ENCODE data around the gene CYB5B.
"Not testable (repeated sequence)": the region's sequence is repeated elsewhere in the genome, so short reads cannot be mapped to it uniquely, and the experiment has no call there.

CYB5B gene

DNA sequence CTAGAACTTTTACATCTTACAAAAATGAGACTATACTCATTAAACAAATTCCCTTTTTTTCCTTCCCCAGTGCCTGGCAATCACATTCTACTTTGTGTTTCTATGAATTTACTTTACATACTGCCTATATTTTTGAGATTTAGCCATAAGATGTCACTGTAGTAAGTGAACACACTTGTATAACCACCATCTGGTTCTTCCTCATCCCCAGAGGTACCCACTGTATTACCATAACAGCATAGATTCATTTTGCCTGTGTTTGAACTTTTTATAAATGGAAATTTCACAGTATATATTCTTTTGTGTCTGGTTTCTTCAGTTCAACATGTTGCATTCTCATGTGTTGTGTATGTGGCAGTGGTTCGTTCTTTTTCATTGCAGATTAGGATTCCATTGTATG lies 15.8 kb downstream of the CYB5B start:
- DNase-seq = no peak
- intact Hi-C loops (cut with DNase I) = no loop called here

DNA sequence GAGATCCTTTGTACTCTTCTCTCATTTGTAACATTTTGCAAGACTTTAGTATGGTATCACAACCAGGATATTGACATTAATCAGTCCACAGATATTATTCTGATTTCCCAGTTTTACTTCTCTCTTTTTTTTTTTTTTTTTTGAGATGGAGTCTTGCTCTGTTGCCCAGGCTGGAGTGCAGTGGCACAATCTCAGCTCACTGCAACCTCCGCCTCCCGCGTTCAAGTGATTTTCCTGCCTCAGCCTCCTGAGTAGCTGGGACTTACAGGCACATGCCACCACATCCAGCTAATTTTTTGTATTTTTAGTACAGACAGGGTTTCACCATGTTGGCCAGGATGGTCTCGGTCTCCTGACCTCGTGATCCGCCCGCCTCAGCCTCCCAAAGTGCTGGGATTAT lies 16.6 kb downstream of the CYB5B start:
- DNase-seq; intact Hi-C loops (cut with DNase I): not testable (repeated sequence)

- intact Hi-C loops (cut with DNase I) = no loop called here
- DNase-seq = peak in 1 of 10 donors; percentile 30
These were observed 19.7 kb downstream of the CYB5B start for GRCh38 chr16:69443927-69444631.

DNA sequence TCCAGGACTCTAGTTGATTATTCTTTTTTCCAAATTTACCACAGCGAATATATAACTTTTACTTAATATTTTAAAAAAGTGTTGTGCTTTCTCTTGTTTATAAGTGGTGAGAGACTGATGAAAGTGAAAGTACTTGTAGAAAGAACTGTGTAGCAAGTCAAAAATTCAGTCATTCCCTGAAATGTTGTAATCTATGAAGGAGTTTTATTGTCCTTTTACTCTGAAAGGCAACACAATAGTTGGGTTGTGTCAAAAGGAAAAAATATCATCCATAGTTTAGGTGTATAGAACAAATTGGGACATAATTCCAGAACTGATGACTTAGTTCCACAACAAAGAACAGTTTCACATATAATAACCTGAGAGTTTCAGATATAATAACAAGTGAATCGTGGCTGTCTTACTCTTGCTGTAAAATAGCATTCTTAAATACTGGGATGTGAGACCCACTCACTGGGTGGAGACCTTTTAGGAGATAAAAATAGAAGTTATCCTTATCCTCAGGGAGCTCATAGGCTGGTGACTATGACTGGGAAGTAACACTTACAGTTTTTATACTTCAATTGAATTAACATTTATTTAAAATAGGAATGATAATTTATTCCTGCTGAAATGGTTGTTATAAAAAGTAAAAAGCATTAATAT lies 20.6 kb downstream of the CYB5B start:
- no peak for DNase-seq

DNA sequence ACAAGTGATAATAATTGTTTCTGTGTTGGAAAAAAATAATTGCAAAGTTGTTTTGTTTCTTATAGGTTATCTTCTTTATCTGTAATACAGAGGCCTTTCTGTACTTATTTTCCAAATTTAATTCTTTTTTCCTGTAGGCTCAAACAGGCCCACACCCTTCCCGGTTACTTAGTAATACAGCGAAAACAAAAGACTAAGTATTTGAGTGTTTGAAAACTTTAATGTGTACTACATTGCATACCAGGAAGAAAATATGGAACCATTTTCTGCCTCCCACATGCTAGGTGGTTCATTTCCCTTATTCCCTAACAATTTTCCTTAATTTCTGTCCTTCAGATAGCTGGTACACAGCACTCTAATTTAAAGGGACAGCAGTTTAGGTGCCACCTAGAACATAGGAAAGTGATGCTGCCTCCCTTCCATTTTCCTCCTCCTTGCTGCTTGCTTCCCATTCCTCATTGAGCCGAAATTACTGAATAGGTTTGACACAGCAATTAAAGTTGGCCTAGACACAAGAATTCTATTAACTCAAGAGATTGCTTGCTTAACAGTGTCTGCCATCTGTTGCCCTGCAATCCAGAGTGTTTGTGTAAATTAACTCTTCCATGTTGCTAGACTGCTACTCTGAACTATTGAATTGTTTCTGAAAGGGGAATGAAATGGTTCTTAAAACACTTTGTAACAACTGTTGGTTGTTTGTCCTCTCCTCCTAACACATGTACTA lies 24.2 kb downstream of the CYB5B start:
- intact Hi-C loops (cut with DNase I) = no loop called here

More for the DNA sequence above, 20.6 kb downstream of the CYB5B start:
- intact Hi-C loops (cut with DNase I) = no loop called here

DNA sequence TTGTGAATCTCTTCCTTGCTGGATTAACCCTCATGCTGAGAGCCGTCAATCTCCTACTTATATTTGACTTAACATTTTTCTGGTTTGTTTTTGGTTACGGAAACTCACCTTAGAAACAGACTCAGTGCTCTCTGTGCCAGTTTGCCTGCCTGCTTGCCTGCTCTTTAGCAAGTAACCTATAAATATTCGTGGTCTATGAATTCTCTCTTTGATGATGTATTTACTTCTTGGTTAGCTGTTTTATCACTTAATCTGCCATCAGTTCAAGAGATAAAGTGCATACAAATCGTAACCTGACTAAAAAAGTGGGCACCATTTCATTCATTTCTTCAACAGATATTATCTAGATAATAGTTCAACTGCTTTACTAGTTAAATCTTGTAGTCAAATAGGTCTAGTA lies 26.7 kb downstream of the CYB5B start:
- intact Hi-C loops (cut with DNase I) = no loop called here
- DNase-seq = no peak

More for the DNA sequence above, 24.2 kb downstream of the CYB5B start:
- DNase-seq = no peak

DNA sequence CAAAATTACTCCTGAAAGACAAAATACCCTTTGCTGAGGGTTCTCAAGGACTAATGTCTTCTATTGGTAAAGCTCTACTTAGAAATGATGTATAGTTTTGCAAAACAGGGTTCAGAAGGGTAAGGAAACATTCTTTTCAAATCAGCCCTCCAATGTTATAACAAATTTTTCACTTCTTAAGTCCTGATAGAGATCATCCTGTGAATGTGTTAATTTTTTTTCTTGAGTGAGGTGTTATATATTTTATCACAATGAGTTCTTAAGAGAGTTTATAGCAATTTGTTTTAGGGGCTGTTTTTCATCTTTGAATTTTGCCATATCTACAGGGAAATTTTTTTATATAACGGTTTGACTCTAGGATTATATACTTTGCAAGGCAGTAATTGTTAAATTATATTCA lies 29.5 kb downstream of the CYB5B start:
- intact Hi-C loops (cut with DNase I) = no loop called here
- no peak for DNase-seq

GRCh38 chr16:69463876-69464275 lies 39.5 kb downstream of the CYB5B start:
- DNase-seq = peak in 3 of 10 donors; percentile 38 to 82 (median 41)
- intact Hi-C loops (cut with DNase I) = loop anchor here (10.0 kb wide), 1 partner anchor 101 kb away; the partner anchor contains the start of gene NFAT5

DNA sequence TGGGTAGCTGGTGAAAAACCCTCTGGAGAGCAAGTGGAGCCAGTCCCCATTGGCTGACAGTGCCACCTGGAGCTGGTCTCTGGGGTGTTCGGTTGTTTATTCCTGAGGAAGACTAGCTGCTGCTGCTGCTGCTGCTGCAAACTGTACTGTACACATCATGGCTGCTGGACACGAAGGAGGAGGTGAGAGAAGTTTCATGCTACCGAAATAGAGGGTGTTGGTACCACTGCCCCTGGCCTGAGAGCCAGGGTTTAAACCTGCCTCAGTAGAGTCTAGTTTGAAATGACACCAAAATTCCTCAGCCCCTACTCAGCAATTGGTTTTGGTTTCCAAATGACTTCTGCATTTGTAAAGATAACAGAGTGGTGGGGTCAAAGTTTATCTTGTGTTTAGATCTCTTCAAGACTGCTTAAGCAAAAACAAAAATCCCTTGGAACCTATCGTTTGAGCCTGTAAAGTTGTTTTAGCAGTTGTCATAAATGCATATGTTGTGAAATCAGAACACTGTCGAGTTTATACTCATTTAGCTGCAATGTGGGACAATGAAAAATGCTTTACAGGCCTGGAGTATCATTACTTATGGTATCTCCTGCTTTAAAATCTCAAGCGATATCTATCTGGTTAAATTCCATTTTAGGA lies 40.8 kb downstream of the CYB5B start:
- intact Hi-C loops (cut with DNase I) = loop anchor here (10.0 kb wide), 1 partner anchor 100 kb away; the partner anchor contains the start of gene NFAT5

GRCh38 chr16:69465881-69466280 lies 41.5 kb downstream of the CYB5B start:
- no peak for DNase-seq
- intact Hi-C loops (cut with DNase I) = loop anchor here (10.0 kb wide), 1 partner anchor 99 kb away; the partner anchor contains the start of gene NFAT5

More for the DNA sequence above, 40.8 kb downstream of the CYB5B start:
- DNase-seq = peak in 1 of 10 donors; percentile 27

GRCh38 chr16:69466547-69466946 lies 42.1 kb downstream of the CYB5B start:
- intact Hi-C loops (cut with DNase I) = loop anchor here (10.0 kb wide), 1 partner anchor 98 kb away; the partner anchor contains the start of gene NFAT5
- DNase-seq = no peak

GRCh38 chr16:69467080-69467479 lies 42.7 kb downstream of the CYB5B start:
- no peak for DNase-seq
- intact Hi-C loops (cut with DNase I) = loop anchor here (10.0 kb wide), 1 partner anchor 98 kb away; the partner anchor contains the start of gene NFAT5

- intact Hi-C loops (cut with DNase I) = loop anchor here (10.0 kb wide), 1 partner anchor 97 kb away; the partner anchor contains the start of gene NFAT5
- DNase-seq = no peak
These were observed 43.2 kb downstream of the CYB5B start for GRCh38 chr16:69467531-69468204.

DNA sequence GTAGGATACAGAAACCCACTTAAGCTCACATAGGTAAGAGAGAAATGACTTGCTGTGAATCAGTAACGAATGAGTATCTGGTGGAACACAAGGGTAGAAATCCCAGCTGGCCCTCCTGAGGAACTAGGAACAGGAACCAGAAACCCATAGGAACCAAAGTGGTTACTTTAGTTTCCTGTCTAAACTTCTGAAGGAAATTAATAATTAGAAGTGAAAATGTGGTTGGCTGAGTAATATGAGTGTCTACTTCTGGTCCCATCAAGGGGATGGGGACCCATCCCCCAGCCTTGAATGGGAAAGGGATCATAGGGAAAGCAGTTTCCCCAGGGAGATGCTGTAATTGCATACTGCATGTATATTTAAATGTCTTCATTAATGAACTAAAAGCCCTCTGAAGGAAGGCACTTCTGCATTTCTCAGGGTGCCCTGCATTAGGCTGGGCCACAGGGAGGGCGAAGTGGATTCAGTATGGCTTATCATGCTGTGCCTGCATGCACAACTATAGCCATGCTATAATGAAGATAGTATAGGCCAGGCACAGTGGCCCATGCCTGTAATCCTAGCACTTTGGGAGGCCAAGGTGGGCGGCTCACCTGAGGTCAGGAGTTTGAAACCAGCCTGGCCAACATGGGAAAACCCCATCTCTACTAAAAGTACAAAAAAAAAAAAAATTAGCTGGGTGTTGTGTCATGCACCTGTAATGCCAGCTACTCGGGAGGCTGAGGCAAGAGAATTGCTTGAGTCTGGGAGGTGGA lies 45.6 kb downstream of the CYB5B start:
- DNase-seq = no peak
- intact Hi-C loops (cut with DNase I) = loop anchor here (10.0 kb wide), 1 partner anchor 95 kb away; the partner anchor contains the start of gene NFAT5

GRCh38 chr16:69471121-69471520 lies 46.7 kb downstream of the CYB5B start:
- DNase-seq = no peak
- intact Hi-C loops (cut with DNase I) = no loop called here

DNA sequence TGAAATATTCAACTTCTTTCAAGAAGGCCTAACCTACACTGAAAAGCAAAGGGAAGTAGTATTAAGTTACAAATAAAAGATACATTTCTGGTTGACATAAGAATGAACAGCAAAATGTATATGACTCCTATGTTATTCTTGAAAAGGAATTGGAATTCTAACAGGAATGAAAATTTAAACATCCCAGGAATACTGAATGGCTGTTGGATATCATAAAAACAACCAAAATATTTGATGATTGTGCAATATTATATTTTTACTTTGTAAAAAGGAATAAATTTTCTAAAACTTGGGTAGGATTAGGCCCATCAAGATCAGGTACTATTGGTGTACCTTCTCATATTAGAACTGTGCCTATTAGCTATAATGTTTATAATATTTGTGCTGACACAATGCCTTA lies 50.0 kb downstream of the CYB5B start:
- intact Hi-C loops (cut with DNase I) = no loop called here
- DNase-seq = no peak

GRCh38 chr16:69476920-69477443 lies 52.6 kb downstream of the CYB5B start:
- no peak for DNase-seq
- intact Hi-C loops (cut with DNase I) = no loop called here

GRCh38 chr16:69477546-69477945 lies 53.1 kb downstream of the CYB5B start:
- intact Hi-C loops (cut with DNase I) = no loop called here
- no peak for DNase-seq

GRCh38 chr16:69478685-69479084 lies 54.3 kb downstream of the CYB5B start:
- intact Hi-C loops (cut with DNase I) = no loop called here
- DNase-seq = no peak

Data from posterior cingulate gyrus (tissue), 11 donors.